ENCODE data around the gene XYLT1.
"Not testable (repeated sequence)": the region's sequence is repeated elsewhere in the genome, so short reads cannot be mapped to it uniquely, and the experiment has no call there.

Gene XYLT1

GRCh38 chr16:17493012-17493411 is 22.3 kb upstream of the XYLT1 start:
- no peak overlapping the region for H3K4me3 ChIP-seq (ENCODE audit: low read depth, low read length)
- no peak overlapping the region for H3K27ac ChIP-seq
- H3K27me3 ChIP-seq (replicated peaks), result no peaks in the 10 kb centered on the region
- no peaks in the 10 kb centered on the region for H3K36me3 ChIP-seq (replicated peaks)
- DNase-seq, result no peak
- no peak for TF ChIP-seq CTCF (IDR thresholded peaks at IDR 0.05; ENCODE audit: low read depth, low read length, missing control alignments)
- in situ Hi-C loops (cut with HindIII; ENCODE audit: low pct_ligation_motif_present, low sequenced_read_pairs), result no loop called here

- DNase-seq, result no peak
- Histone ChIP-seq H3K27ac (no peak overlapping the region), H3K4me3 (ENCODE audit: low read depth, low read length) (no peak overlapping the region), H3K36me3 (replicated peaks) (no peaks in the 10 kb centered on the region), H3K27me3 (replicated peaks) (no peaks in the 10 kb centered on the region)
- in situ Hi-C loops (cut with HindIII; ENCODE audit: low pct_ligation_motif_present, low sequenced_read_pairs), result no loop called here
- TF ChIP-seq CTCF (IDR thresholded peaks at IDR 0.05; ENCODE audit: low read depth, low read length, missing control alignments), result no peak
These were observed 20.4 kb upstream of the XYLT1 start for GRCh38 chr16:17491140-17491662.

GRCh38 chr16:17488506-17488905 is 17.7 kb upstream of the XYLT1 start:
- Histone ChIP-seq H3K36me3 (replicated peaks) (no peaks in the 10 kb centered on the region), H3K27ac (no peak overlapping the region), H3K4me3 (ENCODE audit: low read depth, low read length) (no peak overlapping the region), H3K27me3 (replicated peaks) (no peaks in the 10 kb centered on the region)
- DNase-seq, result no peak
- no peak for TF ChIP-seq CTCF (IDR thresholded peaks at IDR 0.05; ENCODE audit: low read depth, low read length, missing control alignments)
- in situ Hi-C loops (cut with HindIII; ENCODE audit: low pct_ligation_motif_present, low sequenced_read_pairs), result no loop called here

GRCh38 chr16:17483351-17483750 is 12.6 kb upstream of the XYLT1 start:
- Histone ChIP-seq H3K4me3 (ENCODE audit: low read depth, low read length) (no peak overlapping the region), H3K36me3 (replicated peaks) (no peaks in the 10 kb centered on the region), H3K27me3 (replicated peaks) (no peaks in the 10 kb centered on the region), H3K27ac (no peak overlapping the region)
- in situ Hi-C loops (cut with HindIII; ENCODE audit: low pct_ligation_motif_present, low sequenced_read_pairs), result no loop called here
- DNase-seq, result no peak
- no peak for TF ChIP-seq CTCF (IDR thresholded peaks at IDR 0.05; ENCODE audit: low read depth, low read length, missing control alignments)

GRCh38 chr16:17482341-17482740 is 11.6 kb upstream of the XYLT1 start:
- H3K4me3 ChIP-seq (ENCODE audit: low read depth, low read length); H3K27ac ChIP-seq; H3K27me3 ChIP-seq (replicated peaks); in situ Hi-C loops (cut with HindIII; ENCODE audit: low pct_ligation_motif_present, low sequenced_read_pairs); DNase-seq; H3K36me3 ChIP-seq (replicated peaks): not testable (repeated sequence)

- no peak for TF ChIP-seq CTCF (IDR thresholded peaks at IDR 0.05; ENCODE audit: low read depth, low read length, missing control alignments)
- DNase-seq, result no peak
- Histone ChIP-seq H3K36me3 (replicated peaks) (no peaks in the 10 kb centered on the region), H3K27ac (no peak overlapping the region), H3K4me3 (ENCODE audit: low read depth, low read length) (no peak overlapping the region), H3K27me3 (replicated peaks) (no peaks in the 10 kb centered on the region)
- in situ Hi-C loops (cut with HindIII; ENCODE audit: low pct_ligation_motif_present, low sequenced_read_pairs), result no loop called here
These were observed 11.0 kb upstream of the XYLT1 start for GRCh38 chr16:17481736-17482135.

- H3K27me3 ChIP-seq (replicated peaks); H3K36me3 ChIP-seq (replicated peaks); H3K4me3 ChIP-seq (ENCODE audit: low read depth, low read length); H3K27ac ChIP-seq; DNase-seq; in situ Hi-C loops (cut with HindIII; ENCODE audit: low pct_ligation_motif_present, low sequenced_read_pairs): not testable (repeated sequence)
These were observed 6.4 kb upstream of the XYLT1 start for GRCh38 chr16:17477260-17477545.

Measured in brain microvascular endothelial cell (primary cell).